Superior temporal gyrus (tissue), 1 donor: Measurements from ENCODE around the gene FOXP1.
A peak's percentile ranks its signal among the peaks of the same experiment; 100 is the strongest.
"Not testable (repeated sequence)": the region's sequence is repeated elsewhere in the genome, so short reads cannot be mapped to it uniquely, and the experiment has no call there.

ENCODE experiments used
- DNase-seq: peaks from one replicate; pipeline ENCODE4 v3.0.0-alpha.2; 2016; ENCODE audit errors: extremely low spot score

The FOXP1 gene

GRCh38 chr3:71330909-71331308 is 252.6 kb downstream of the FOXP1 start:
- DNase-seq, result no peak

- DNase-seq, result no peak
These were observed 253.0 kb downstream of the FOXP1 start for GRCh38 chr3:71330505-71330904.

- no peak for DNase-seq
These were observed 253.7 kb downstream of the FOXP1 start for GRCh38 chr3:71329817-71330216.

GRCh38 chr3:71328926-71329325 is 254.6 kb downstream of the FOXP1 start:
- DNase-seq, result no peak

DNA sequence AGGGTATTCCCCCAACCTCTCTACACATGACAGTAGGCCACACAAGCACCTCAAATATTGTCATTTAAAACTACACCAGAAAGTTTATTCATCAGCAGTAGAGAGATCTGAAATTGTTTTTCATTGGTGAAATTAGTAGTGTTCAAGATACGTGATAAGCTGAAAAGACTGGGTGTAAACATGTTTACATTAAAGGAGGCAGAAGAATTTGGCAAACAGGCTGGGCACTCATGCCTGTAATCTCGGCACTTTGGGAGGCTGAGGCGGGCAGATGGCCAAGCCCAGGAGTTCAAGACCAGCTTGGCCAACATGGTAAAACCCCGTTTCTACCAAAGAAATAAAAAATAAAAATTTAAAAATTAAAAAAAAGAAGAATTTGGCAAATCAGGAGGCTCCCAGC is 255.6 kb downstream of the FOXP1 start:
- no peak for DNase-seq

- DNase-seq, result no peak
These were observed 257.8 kb downstream of the FOXP1 start for GRCh38 chr3:71325715-71326114.

GRCh38 chr3:71324224-71324623 is 259.3 kb downstream of the FOXP1 start:
- DNase-seq, result not testable (repeated sequence)

DNA sequence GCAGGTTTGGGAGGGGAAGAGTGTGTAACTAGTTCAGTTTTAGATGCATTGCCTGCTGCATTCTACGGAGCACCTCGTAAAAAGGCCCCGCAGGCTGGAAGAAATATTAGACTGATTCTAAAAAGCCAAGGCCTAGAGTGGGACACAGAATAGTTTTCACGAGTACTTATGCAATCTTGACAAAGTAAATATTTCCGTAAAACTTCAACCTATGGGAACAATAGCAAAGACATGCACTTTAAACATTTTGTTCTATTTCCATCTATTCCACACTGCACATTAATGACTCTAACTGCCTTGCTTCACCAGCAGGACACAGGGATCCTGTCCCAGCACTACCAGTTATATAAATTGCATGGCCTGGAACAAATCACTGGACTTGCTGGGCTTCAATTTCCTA is 260.0 kb downstream of the FOXP1 start:
- no peak for DNase-seq

GRCh38 chr3:71322154-71322553 is 261.4 kb downstream of the FOXP1 start:
- no peak for DNase-seq

DNA sequence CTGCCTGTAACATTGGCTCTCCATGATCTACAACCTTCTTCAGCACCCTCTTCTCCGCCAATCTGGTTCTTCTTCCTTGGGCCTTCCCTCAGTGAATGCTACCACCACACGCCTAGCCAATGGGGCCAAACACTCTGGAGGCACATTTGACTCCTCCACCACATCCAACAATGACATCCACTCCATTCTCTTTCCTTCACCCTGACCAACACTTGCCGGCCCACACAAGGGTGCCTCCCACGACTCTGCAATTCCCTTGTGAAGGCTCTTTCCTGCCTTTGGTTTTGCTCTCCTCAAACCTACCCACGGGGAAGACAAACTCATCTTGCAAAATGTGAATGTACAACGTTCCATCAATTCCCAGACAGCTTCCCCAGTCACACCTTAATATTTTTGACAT is 263.8 kb downstream of the FOXP1 start:
- no peak for DNase-seq

- DNase-seq, result no peak
These were observed 265.1 kb downstream of the FOXP1 start for GRCh38 chr3:71318458-71318827.

- no peak for DNase-seq
These were observed 265.6 kb downstream of the FOXP1 start for GRCh38 chr3:71317749-71318457.

- DNase-seq, result no peak
These were observed 266.4 kb downstream of the FOXP1 start for GRCh38 chr3:71317140-71317539.

GRCh38 chr3:71316066-71316777 is 267.3 kb downstream of the FOXP1 start:
- no peak for DNase-seq

DNA sequence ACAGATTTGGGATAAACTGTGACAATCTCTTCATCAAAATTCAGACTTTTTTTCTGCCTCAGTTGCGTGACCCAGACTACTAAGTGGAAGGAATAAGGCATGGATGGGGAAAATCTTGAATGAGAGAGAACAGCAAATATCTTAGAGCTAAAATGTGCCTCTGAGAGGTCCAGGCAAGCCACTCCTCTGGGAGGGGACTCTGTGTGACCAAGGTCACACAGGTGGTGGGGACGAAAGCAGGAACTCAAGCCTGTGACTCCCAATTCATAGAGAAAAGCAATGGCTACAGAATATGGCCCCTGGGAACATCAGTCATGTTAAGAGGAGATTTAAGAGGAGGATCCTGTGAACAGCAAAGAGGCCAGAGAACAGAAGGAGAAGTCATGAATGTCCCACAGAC is 268.1 kb downstream of the FOXP1 start:
- DNase-seq, result no peak

DNA sequence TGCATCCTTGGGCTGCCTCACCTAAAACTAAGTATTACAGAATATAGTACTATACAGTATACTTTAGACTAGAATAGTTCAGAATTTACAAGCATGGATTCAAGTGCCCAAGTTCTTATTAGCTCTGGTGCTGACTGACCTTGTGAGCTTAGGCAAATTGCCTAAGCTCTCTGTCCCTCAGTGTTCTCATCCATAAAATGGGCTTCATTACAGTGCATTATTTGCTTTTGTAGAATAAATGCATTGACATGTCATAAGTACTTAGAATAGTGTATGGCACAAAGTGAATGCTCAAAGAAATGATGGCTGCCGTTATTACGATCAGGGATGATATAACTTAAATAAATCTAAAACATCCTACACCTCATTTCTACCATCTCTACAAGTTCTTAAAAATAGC is 269.7 kb downstream of the FOXP1 start:
- DNase-seq, result no peak

- no peak for DNase-seq
These were observed 271.1 kb downstream of the FOXP1 start for GRCh38 chr3:71312461-71312860.

GRCh38 chr3:71311661-71312046 is 271.9 kb downstream of the FOXP1 start:
- no peak for DNase-seq

DNA sequence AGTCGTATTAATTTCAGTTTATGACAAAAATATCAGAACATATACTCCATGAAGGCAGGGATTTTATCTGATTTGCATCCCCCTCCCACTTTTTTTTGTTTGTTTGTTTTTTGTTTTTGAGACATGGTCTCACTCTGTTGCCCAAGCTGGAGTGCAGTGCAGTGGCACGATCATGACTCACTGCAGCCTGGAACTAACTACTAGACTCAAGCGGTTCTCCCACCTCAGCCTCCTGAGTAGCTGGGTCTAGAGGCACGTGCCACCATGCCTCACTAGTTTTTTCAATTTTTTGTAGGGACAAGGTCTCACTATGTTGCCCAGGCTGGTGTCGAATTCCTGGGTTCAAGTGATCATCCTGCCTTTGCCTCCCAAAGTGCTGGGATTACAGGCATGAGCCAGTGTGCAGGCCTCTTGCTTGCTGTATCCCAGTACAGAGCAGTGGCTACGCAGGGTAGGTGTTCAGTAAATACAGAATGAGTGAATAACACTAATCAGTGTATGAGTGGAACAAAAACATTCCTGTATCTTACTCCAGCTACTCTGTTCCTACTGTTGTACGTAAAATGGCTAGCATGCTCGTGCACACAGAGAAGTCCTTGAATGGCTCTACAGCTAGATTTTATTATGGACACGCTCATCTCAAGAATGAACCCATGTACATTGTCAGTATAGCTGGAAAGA is 272.4 kb downstream of the FOXP1 start:
- no peak for DNase-seq

GRCh38 chr3:71310359-71310979 is 273.1 kb downstream of the FOXP1 start:
- peak; percentile 33 for DNase-seq

DNA sequence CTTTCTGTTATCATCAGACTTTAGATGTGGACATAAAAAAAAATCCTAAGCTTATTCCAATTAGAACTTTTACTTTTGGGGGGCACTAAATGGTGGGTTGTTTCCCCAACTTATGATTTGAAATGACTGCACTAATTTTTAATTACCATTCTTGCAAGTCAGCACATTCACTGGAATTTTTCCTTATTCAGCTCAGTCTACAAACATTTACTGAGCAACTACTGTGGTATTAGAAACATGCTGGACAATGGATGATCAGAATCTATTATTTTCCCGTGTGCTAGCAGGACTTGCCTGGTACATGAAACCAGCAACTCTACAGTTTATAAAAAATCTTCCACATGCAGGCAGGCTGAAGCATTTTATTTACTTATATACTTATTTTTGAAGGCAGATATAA is 273.6 kb downstream of the FOXP1 start:
- no peak for DNase-seq

- peak; percentile 26 for DNase-seq
These were observed 274.2 kb downstream of the FOXP1 start for GRCh38 chr3:71309342-71309741.

- no peak for DNase-seq
These were observed 274.7 kb downstream of the FOXP1 start for GRCh38 chr3:71308836-71309235.
